CD4-positive, alpha-beta T cell treated with Interleukin-15 for 4 hours (primary cell): ENCODE data around the gene NUDT14.

Experiments used
- DNase-seq: peaks from one replicate; pipeline ENCODE4 v3.0.0-alpha.2; 2020; ENCODE audit warnings: low spot score

The NUDT14 gene

DNA sequence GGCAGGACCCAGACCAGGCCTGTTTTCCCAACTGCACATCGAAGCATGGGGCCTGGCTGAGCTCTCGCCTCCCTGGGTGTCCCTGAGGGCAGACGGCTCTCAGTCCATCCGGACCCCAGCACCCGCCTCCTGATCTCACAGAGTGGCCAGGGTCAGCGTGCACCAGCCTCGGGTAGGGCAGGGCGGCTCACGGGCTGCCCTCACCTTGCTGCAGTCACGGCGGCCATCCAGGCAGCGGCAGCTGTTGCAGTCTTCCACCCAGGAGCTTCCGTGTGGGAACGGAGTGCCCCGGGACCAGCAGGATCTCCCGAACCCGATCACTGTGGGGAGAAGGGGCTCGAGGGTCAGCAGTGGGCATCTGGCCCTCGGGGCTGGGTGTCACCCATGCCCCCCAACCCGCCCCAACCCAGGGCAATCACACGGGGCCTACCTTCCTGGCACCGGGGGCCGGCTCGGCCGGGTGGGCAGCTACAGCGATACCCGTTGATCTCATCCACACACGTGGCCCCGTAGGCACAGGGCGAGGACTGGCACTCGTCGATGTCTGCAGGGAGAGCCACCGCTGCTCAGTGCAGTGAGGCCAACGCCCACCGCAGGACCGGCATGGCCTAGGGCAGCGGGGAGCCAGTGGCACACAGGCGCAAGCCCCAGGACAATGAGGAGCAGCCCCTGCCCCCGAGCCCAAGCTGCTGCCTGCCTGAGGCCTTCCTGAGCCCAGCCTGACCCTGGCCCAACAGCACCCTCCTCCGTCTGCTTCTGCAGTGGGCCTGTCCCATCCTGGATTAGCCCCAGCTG, 34.7 kb downstream of the NUDT14 start:
- DNase-seq: no peak

DNA sequence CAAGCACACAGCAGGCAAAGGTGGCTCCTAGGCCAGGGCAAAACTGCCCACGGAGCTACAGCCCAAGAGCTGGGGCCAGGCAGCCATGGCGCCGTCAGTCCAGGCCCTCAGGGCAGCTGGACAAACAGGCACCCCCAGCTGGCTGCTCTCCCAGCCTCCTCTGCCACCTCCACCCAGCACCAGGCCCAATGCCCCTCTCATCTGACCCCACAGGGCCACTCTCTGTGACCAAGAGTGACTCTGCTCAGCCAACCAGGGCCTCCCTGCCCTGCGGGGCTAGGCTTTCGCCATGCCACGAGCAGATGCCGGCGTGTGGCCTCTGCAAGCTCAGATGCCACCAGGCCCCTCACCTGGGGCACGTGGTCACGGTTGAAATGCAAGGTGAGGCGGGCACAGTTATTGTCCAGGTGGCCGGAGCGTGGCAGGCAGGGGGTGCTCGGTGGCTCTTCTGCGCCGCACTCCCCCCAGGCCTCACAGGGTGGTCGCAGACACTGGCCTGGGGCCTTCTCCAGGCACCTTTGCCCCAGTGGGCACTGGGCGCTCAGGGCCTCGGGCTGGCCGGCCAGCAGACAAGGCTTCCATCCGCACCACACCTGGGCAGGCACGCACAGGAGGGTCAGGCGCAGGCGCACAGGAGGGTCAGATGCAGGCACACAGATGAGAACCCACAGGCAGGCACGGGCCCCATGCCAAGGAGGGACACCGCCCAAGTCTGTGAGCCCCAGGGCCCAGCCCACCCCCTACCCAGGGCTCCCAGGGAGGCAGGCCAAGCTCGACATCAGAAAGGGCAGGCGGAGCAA, 35.5 kb downstream of the NUDT14 start:
- DNase-seq: no peak

DNA sequence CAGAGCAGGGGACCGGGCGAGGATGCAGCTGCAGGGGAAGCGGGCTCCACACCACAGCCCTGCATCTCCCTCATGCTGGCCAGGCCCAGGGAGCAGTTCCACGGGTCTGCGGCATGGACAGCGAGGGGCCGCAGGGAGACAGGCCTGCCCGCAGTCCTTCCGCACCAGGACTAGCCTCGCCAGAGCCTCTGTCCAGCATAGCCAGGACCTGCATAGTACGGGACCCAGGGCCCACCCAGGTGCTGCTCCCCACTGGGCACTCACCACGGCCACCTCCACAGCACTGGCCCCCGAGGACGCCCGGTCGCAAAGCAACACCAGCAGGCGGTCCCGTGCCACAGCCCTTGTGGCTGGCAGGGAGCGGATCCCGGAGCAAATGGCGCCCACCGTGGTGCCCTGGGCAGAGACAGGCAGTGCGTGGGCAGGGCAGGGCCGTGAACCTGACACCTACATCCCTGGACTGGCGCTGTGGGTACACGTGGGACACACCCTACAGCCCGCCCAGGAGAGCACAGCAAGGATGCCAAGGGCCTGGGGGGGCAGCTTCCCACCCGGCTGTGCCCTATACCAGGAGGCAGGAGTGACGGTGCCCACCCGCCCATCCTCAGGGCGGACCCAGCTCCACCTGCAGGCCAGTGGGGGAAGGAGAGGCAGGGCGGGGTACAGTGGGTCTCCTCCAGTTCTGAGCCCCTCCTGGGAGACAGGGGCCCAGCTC, 36.3 kb downstream of the NUDT14 start:
- DNase-seq: no peak

DNA sequence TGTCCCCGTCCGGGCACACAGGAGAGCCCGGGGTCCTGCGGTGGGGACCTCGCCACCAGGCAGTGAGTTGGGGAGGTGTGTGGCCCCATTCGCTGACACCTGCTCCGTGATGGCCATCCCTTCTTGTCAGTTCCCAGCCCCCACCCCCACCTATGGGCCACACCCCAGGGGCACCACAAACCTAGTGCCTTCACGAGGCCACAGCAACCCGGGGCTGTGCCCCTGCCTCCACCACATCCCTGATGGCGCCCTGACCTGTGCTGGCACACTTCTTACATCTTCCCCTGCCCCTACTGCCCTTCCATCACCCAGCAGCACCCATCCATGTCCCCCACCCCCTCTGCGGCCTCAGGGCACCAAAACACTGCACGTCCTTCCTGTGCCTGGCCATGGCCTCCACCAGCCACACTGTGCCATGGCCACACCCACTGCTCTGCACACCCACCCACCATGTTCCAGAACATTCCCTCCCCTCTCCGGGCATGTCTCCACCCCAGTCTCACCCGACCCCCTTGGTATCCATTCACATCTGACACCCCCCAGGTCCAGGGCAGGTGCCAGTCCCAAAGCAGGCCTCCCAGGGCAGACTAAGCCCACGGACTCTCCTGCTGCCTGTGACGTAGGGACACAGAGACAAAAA, 37.0 kb downstream of the NUDT14 start:
- no peak for DNase-seq

DNA sequence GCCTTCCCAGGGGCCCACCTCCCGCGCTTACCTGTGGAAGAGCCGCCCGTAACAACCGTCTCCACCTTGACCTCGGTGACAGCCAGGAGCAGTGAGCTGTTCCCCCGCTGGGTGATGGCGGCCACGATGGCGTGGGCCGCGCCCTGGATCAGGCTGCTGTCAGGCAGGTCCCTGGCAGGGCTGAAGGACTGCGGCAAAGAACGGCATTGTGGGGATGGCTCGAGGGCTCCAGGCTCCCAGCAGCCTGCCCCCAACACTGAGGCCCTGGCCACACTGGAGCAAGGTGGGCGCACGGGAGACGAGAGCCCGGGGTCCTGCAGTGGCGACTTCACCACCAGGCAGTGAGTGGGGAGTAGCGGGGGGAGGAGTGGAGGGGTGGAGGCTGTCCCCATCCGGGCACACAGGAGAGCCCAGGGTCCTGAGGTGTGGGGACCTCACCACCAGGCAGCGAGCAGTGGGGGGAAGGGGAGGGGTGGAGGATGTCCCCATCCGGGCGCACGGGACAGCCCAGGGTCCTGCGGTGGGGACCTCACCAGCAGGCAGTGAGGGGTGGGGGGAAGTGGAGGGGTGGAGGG, 37.6 kb downstream of the NUDT14 start:
- DNase-seq: no peak

DNA sequence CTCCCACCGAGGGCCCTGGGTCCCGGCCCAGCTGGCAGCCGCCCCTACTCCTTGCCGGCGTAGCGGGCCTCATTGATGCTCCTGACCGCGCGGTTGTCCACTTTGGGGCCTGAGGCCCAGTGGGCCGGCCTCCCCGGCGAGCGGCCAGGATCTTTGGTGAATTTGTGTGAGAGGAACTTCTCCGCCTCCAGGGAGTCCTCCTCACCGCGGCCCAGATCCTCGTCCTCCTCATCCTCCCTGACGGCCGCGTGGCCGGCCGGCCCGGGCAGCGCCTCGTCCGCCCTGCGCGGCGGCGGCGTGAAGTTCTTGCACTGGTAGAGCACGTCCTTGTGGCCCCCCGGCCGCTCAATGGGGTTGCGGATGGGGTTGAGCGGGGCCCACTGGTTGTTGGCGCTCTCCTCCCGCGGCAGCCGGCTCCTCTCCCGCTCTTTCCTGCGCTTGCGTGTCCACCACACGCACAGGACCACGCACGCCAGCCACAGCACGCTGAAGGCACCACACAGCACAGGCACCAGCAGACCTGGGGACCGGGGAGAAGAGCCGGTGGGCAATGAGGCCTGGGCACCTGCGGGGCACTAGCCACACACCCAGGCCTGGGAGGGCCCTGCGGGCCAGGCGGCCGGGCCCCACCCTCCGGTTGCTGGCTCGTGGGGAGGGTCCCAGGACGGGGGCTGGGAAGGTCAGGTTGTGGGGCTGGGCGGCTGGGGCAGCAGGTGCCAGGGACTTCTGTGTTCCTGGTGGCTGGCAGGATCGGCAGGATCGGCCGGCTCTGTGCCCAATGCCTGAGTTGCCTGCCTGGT, 38.3 kb downstream of the NUDT14 start:
- DNase-seq: no peak

DNA sequence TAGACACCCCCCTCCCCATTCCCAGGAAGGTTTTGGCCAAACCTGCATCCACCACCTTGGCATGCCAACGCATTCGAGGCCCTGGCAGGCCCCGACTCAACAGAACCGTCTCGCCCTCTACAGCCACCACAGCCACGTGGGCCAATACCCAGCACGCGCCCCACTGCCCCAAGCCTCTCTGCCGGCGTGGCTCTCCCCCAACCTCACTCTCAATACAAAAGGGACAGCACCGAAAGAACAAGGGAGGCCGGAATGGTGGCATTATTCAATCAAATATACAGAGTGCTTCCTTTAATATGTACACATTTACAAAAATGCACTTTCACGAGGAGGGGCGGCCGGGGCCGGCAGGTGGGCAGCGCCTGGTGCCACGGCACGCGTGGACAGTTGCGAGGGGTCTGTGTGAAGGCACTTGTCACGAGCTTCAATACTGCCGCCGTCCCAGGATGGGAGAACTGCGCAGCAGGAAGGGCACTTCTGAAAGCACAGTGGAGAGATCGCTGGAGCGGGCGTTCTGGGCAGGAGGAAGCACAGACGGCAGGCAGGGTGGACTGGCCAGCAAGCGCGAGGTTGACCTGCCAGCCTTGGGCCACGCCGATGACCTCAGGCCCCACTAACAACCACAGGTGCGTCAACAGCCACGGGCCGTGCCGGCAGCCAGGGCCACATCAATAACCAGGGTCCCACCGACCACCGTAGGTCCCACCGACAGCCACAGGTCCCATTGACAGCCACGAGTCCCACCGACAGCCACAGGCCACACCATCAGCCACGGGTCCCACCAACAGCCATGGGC, 39.4 kb downstream of the NUDT14 start:
- DNase-seq: no peak

DNA sequence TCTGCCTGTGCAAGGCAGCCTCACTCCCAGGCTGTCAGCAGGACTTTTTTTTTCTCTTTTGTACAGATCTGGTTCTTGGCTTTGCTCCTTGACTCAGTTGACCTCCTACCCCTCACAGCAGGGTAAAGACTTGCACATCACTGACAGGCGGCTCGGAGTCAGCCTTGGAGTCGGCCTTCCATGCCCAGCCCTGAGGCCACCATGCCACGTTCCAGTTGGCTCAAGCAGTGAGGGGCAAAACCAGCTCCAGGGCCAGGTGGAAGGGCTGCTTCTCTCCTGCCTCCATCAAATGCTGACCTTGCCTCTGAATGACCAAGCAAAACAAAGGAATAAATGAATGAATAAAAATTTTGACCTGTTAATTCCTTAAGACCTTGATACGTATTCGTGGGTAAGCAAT, 40.1 kb downstream of the NUDT14 start:
- no peak for DNase-seq

DNA sequence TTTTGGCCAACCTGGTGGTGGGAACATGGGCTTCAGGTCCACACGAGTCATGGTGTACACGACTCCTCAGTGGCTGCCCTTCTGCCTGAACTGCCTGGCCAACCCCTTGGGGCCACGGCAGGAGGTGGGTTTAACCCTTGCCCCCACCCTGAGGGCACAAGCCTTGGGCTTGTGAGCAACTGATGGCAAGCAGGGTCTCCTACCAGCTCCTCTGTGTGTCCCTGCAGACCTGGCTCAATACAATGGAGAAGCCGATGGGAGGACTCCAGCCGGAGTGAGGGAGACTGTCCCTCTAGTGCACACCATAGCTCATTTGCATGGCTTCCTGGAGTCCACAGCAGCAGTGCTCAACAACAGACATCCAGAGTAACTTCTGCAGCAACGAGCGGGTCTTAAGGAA, 40.5 kb downstream of the NUDT14 start:
- no peak for DNase-seq

DNA sequence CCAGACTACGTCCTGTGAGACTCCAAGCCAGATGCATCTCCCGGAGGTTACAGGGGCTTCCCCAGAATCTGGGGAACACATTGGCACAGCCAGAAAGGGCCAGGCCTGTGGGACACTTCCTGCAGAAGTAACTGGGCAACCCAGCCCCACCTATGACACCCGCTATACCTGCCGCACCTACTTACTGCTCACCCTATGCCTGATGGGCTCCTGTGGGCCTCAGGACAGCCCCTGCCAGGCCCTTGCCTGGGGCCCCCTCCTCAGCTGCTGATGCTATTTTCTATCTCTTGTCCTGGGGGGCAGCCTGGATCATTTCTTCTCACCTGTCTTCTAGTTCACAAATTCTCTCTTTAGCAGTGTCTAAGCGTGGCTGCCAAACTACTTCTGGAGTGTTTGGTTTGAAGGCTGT, 41.3 kb downstream of the NUDT14 start:
- DNase-seq: no peak

DNA sequence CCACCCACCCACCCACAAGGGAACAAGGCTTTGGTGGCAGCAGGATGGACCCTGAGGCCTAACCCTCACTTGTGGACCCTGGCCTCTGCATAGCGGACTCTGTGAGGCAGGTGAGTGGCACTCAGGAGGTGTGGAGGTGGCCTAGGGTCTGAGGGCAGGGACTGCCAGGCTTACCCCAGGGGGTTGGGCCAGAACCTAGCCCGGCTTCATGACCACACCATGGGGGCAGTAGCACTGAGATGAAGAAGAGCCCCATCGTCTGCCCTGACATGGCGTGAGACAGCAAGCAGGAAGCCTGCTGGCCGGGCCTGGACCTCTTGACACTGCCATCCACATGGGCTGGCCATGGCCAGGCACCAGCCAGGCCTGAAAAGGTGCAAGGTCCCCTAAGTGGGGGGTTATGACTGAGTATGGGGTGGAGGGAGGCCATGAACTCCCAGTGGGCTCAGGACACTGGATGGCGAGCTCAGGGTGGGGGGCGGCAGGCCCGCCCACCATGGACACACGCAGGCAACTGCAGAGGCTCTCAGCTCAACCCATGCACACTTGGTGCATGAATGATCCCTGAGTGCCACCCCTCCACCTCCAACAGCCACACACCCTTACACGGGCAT, 41.8 kb downstream of the NUDT14 start:
- DNase-seq: no peak

DNA sequence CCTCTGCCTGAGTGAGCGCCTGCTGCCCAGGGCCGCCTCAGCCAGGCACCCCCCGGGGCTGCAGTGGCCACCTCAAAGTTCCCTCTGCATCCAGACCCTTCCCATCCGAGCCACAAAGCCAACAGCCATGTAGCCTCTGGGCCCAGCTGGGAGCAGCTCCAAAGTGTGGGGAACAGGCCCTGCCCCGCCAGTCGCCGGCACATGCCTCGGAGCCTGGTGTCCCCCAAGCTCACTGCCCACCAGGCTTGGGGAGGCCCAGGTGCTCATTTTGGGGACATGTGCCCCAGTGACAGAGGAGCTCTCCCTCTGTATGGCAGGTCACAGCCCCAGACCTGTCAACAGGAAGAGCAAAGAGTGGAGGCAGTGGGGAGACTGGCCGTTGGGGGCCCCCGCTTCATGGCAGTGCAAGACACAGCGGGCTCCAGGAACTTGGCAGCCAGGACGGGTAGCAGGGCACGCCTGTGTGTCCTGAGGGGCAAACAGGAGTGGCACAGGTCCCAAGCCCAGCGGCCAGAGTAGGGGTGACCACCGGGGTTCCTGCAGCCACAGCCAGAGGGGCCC, 42.5 kb downstream of the NUDT14 start:
- DNase-seq: no peak

DNA sequence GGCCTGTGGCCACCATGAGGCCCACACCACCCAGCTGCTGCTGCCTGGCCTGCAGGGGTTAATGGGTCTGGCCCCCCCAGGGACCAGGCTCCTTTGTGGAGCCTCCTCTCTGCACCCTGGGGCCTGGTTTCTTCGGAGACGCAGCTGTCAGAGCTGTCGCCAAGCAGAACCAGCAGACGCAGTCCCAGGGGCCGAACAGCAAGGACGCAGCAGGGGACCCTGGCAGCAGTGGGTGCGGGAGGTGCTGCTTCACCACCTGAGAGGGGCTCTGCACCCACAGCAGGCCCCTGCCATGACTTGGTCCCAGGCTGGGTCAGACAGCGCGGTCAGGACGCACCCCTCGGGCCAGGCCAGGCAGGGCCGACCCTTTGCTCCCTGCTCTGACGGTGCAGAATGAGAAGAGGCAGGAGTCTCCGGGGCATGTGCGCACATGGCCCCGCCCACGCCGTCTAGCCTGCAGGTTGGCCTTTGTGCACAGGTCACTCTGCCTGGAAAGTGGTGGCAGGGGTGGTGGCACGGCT, 43.0 kb downstream of the NUDT14 start:
- DNase-seq: no peak

DNA sequence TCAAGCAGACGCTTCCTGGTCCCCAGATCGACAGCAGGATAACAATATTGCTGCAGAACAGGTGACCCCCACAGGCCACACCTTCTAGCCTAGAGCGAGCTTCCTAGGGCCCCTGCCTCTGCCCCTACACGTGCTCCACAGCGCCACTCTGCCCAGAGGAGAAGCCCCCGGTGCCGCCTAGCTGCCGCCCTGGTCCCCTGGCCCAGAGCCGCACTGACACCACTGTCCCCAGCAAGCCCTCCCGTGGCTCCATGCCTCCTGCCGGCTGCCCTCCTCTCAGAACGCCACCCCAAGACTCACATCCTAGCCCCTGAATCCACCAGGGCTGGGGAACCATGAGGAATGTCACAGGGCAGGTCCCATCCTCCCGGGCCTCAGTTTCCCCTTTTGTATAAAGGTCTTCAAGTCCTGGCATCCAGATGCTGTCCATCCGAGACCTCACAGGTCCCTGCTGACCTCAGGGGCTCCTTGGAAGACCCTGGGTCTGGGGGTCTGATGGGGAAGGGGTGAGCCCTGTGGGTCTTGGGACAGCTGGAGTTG, 43.6 kb downstream of the NUDT14 start:
- no peak for DNase-seq

DNA sequence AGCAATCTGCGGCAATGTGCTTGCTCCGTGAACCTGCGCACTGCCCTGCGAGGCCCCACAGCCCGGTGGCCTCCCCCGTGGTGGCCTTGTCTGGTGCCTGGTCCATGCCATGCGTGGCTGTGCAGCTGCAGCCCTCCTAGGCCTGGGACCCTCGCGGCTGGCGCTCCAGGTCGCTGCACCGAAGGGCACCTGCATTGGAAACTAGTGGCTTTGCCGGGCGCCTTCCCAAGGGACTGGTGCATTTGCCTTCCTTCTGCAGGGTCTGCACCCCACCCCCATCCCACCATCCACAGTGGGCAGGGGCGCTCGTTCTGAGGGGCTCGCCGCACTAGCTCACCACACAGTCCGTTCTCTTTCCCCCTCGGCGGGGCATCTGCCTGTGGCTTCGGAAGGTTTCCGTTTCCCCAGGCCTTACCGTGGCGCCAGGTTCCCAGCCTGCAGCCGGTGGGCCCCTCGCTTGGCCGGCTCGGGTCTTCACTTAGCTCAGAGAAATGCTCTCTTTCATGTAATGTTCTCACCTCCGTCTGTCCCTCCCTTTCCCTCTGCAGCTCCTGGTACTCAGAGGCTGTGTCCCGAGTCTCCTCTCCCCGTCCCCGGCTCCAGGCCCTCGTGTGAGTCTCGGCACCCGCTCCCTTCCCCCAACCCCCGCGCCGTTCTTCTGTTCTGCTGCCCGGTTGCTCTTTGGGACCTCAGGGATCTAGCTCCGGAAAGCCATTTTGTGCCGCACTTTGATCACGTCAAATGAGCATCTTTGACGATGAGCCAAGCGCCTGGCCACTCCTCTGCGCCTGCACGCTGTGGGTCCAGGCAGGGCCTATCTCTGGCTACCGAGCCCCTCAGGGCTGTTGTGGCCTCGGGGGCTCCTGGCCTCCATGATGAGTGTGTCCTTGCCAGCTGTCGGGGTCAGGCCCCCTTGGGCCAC, 44.5 kb downstream of the NUDT14 start:
- DNase-seq: no peak

DNA sequence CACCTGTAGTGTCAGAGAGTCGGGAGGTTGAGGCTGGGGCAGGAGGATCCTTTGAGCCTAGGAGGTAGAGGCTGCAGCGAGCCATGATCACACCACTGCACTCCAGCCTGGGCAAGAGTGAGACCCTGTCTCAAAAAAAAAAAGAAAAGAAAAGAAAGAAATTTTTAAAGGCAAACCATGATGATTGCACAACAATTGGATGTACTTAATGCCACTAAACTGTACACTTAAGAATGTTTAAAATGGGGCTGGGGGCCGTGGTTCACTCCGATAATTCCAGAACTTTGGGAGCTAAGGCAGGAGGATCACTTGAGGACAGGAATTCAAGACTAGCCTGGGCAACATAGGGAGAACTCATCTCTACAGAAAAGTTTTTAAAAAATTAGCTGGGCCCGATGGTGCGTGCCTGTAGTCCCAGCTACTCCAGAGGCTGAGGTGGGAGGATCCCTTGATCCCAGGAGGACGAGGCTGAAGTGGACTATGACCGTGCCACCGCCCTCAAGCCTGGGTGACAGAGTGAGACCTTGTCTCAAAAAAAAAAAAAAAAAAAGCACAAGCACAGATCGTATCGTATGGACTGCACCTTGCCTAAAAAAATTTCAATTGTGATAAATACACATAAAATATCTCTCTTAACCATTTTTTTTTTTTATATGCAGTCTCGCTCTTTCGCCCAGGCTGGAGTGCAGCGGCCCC, 45.3 kb downstream of the NUDT14 start:
- no peak for DNase-seq

DNA sequence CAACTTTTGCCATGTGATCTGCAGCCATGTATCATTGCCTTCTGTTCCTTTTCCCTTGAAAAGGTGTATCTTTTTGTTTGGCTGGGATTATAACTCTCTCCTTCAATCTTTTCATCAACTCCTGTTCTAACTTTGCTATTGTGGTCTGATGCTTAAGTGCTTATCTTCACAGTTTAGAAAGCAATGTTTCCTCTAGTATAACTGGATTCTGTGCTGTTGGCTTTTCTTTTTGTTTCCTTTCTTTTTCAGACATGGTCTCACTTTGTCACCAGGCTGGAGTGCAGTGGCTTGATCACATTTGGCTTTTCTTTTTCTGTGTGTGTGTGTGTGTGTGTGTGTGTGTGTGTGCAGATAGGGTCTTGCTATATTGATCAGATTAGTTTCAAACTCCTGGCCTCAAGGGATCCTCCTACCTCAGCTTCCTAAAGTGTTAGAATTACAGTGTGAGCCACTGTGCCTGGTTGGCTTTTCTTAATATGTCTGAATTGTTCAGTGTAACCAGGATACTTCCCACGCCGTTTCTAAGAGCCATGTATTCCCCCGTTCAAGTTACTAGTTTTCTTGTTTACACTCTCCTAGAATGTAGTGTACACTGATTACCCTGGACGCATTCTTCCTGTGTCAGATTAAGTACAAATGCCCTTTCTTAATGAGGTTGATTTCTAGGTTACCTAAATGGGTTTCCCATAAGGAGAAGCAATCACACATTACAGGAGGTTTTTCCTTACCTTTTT, 48.0 kb downstream of the NUDT14 start:
- DNase-seq: no peak
